GM12878 (cell line): ENCODE data around the gene GJD3.

Experiments
- CHD1 ChIP-seq: IDR thresholded peaks from 2 replicates; pipeline ENCODE4 v1.6.1; 2012; ENCODE audit warnings: low read depth, low read length, improper control_type of control experiment
- CHD4 ChIP-seq: fragments of 200-600 bp; sonication (generic); IDR thresholded peaks from 2 replicates; pipeline ENCODE4 v1.6.1; 2016; ENCODE audit warnings: mild to moderate bottlenecking
- FOXM1 ChIP-seq: IDR thresholded peaks from 2 replicates; pipeline ENCODE4 v1.6.1; 2012; ENCODE audit warnings: low read depth, mild to moderate bottlenecking, inconsistent platforms, low read length, moderate library complexity
- HDGF ChIP-seq: fragments of 450-650 bp; IDR thresholded peaks from 2 replicates; pipeline ENCODE4 v1.6.1; 2016; ENCODE audit warnings: antibody characterized with exemption
- SMC3 ChIP-seq: IDR thresholded peaks from 2 replicates; pipeline ENCODE4 v1.6.1; 2011; ENCODE audit warnings: low read length, improper control_type of control experiment, borderline replicate concordance
- TF ChIP-seq, protein P1 (sequence below), 3 experiments: IDR thresholded peaks in 2 of 3; conservative IDR thresholded peaks in 1 of 3; 2 replicates each; pipeline ENCODE4 v1.5.1; 2011; ENCODE audit warnings: low read depth in 3 of 3, low read length in 3 of 3, mild to moderate bottlenecking in 3 of 3, control low read depth in 2 of 3, moderate library complexity in 2 of 3, inconsistent platforms in 1 of 3, mixed read lengths in 1 of 3; ENCODE audit not compliant: control insufficient read depth in 2 of 3, insufficient read depth in 1 of 3; ENCODE audit errors: extremely low read depth in 1 of 3

DNA sequence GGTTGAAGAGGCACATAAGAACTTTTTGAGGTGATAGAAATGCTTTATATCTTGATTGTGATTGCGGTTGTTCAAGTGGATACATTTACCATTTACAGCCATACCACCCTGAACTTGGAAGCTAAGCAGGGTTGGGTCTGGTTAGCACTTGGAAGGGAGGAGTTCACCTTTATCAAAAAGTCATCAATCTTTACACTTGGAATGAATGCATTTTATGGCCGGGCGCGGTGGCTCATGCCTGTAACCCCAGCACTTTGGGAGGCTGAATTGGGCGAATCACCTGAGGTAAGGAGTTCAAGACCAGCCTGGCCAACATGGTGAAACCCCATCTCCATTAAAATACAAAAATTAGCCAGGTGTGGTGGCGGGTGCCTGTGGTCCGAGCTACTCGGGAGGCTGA, 9.5 kb upstream of the GJD3 start:
- TF ChIP-seq SMC3 (no peak), HDGF (no peak), CHD4 (no peak), FOXM1 (no peak), CHD1 (no peak)
- TF ChIP-seq, protein P1, sequence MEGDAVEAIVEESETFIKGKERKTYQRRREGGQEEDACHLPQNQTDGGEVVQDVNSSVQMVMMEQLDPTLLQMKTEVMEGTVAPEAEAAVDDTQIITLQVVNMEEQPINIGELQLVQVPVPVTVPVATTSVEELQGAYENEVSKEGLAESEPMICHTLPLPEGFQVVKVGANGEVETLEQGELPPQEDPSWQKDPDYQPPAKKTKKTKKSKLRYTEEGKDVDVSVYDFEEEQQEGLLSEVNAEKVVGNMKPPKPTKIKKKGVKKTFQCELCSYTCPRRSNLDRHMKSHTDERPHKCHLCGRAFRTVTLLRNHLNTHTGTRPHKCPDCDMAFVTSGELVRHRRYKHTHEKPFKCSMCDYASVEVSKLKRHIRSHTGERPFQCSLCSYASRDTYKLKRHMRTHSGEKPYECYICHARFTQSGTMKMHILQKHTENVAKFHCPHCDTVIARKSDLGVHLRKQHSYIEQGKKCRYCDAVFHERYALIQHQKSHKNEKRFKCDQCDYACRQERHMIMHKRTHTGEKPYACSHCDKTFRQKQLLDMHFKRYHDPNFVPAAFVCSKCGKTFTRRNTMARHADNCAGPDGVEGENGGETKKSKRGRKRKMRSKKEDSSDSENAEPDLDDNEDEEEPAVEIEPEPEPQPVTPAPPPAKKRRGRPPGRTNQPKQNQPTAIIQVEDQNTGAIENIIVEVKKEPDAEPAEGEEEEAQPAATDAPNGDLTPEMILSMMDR (IDR thresholded peaks at IDR 0.05 in 2 of 3, conservative IDR thresholded peaks at IDR 0.05 in 1 of 3; ENCODE audit: control insufficient read depth in 2 of 3, extremely low read depth in 1 of 3, insufficient read depth in 1 of 3, low read depth in 3 of 3, low read length in 3 of 3), result no peak
